GM18907 (cell line): ENCODE results near the gene KCNA2.

ENCODE experiments used
- ATAC-seq: cut with Tn5 transposase; IDR thresholded peaks from one replicate; pipeline ENCODE4 v1.9.1; 2021; ENCODE audit warnings: mild to moderate bottlenecking, moderate library complexity; ENCODE audit not compliant: unreplicated experiment

Gene KCNA2

GRCh38 chr1:110576441-110576840 lies 29.7 kb downstream of the KCNA2 start:
- ATAC-seq: no peak

GRCh38 chr1:110573314-110573713 lies 32.8 kb downstream of the KCNA2 start:
- no peak for ATAC-seq

DNA sequence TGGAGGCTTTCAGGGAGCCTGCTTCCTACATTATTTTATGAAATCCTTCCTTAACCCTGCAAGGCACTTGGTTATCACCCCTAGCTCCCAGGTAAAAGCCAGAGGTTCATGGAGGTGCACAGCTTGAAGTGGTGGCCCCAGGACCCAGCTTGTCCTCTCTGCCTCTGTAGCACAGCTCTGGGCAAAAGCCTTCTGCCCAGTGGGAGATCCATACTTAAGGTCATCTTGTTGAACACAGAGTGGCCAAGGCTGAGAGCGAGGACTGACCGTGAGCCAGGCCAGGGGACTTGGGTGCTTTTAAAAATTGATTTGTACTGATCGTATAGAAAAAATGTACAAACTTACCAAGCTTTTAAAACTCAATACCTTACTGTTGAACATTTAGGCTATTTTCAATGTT lies 33.4 kb downstream of the KCNA2 start:
- ATAC-seq: no peak

DNA sequence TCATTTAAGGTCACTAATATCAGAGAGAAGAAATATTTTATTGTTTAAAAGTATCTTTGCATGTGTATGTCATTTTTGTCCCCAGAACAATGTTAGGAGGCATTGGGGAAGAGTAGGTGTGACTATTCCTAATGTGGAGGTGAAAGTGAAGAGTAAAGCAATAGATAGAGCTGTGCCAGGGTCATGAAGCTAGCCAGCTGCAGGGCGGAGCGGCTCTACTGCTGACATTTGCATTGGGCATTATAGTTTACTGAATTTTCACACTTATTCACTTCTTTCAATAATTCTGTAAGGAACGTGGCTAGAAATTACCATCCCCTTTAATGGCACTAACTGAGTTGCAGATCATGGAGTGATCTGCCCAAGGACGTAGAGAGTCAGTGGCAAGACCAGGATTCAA lies 35.3 kb downstream of the KCNA2 start:
- ATAC-seq: no peak

GRCh38 chr1:110570307-110570706 lies 35.9 kb downstream of the KCNA2 start:
- no peak for ATAC-seq

DNA sequence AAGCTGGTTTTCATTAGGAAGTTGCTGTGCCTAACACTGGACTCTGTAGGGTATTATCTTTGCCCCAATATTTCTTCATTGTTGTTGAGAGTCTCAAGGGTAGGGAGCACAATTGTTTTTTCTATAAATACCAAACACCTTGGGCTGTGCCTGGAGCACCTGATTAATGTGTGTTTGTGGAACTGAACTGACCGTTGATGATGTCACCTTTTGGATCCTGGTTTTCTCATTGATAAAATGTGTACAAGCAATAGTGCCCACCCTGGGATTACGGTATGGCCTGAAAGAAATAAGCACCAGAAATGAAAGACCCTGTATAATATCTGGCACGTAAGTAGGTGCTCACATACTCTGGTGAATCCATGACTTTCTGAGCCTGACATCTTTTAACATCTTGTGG lies 39.3 kb downstream of the KCNA2 start:
- no peak for ATAC-seq

DNA sequence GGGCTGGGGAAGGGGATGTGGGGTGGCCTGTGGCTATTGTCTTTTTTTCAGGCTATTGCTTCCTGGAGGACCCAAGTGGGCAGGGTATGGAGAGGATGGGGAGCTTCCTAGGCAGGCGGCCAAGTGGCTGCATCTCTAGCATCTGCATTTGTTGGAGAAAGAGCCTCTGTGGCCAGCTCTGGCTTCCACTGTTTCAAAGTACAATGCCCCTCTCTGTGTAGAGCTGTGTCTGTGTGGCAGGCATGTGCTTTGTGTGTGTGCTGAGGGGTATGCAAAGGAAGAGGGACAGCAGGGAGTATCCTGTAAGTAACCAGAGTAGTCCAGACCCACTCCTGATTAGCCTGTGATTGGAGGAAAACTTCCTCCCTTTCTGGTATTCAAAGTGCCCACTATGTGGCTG lies 40.6 kb downstream of the KCNA2 start:
- ATAC-seq: no peak

GRCh38 chr1:110563089-110563488 lies 43.1 kb downstream of the KCNA2 start:
- ATAC-seq: no peak

- ATAC-seq: no peak
Measured at GRCh38 chr1:110561596-110561995, 44.6 kb downstream of the KCNA2 start.

DNA sequence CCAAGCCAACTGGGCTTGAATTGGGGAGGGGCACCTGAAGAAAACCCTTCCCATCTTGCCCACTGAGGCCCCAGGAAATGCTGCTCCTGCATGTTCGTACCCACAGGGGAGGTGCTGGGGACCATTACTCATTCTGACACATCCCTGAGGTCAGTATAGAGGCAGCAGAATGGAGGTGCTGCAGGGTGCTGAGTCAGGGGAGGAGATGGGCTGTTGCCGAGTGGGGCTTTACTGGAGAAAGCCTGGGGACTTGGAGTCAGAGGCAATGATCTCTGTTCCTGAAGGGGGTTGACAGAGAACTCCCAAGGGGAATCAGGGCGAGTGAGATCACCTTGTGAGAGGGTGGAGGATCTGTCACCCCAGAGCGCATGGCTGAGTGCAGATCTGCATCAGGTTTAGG lies 47.0 kb downstream of the KCNA2 start:
- no peak for ATAC-seq

- ATAC-seq: no peak
Measured at GRCh38 chr1:110557481-110557880, 48.7 kb downstream of the KCNA2 start.

DNA sequence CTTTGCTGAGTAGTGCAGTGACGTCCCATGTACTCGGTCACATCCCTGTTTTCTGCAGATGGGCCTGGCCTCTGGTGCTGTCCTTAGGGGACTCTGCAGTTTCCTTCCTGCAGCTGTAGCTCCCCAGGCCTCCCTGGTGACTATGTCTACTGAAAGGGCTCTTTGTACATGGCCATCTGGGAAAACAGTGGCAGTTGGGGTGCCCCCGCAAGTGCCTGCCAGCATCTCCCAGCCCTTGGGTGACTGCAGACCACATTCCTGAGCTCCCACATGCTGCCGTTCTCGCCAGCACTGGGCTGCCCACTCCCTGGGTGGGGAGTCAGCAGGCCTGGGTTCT lies 49.7 kb downstream of the KCNA2 start:
- ATAC-seq: no peak

DNA sequence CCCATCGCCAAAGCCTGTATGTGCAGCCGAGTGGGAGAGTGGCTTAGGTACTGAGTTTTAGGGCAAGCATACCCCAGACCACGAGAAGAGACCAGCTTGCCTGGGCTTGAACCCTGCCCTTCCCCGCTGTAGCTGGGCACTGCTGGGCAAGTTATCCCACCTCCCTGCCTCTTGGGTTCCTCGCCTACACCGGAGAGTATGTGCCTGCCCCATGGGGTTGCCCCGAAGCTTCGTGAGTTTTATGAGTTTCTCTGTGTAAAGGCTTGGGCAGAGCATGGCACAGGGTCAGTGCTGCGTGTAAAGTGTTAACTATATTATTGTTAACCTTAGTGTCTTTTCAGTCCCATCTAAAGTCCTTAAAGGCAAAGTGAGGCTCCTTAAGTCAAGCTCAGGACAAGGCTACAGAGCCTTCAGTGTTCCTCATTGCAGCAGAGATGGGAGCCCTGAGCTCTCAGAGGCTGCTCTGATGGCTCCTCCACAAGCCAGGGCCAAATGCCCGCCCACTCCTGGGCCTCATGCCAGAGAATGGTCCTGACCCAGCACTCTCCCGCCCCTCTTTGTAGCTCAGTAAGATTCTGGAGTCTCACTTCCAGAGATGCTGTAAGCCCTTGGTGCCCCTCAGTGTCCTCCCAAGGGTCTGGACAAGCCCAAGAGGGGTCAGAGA lies 50.2 kb downstream of the KCNA2 start:
- ATAC-seq: no peak

DNA sequence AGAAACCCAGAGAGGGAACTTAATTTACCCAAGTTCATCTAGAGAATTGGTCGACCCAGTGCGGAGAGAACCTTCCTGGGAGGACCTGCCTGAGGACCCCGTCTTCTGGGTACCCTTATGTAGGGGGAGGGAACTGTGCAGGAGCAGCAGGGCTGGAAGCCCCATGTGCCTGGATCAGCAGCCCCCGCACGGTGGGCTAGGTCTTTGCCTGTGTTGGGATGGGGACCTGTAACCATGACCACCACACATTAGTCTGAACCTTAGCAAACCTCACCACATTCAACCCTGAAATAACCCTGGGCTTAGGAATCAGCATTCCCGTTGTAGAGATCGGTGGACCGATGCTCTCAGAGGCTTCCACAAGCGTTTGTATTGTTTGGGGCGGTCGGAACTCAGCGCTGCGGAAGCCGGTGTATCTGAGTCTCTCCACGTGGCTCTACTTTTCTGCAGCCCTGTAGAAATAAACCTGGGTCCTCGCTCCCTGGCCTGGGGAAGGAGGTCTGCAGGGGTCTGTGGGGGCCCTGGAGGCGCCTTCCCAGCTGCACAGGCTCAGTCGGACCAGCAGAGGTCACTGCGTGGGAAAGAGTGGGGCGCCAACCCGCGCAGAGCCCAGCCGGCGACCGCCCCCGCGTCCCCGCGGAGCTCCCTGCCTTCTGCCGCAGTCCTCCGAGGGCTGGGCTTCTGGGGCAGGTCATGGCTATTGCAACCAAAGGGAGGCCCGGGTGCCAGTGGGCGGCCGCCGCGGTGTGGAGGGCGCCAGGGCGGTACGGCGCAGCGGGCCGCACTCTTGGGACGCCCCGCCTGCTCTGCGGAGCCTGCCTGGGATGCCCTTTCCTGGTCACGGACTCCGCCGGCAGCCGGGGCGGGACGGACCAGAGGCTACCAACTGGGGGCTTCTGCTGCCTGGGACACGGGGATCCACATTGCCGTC lies 51.0 kb downstream of the KCNA2 start:
- ATAC-seq: no peak

DNA sequence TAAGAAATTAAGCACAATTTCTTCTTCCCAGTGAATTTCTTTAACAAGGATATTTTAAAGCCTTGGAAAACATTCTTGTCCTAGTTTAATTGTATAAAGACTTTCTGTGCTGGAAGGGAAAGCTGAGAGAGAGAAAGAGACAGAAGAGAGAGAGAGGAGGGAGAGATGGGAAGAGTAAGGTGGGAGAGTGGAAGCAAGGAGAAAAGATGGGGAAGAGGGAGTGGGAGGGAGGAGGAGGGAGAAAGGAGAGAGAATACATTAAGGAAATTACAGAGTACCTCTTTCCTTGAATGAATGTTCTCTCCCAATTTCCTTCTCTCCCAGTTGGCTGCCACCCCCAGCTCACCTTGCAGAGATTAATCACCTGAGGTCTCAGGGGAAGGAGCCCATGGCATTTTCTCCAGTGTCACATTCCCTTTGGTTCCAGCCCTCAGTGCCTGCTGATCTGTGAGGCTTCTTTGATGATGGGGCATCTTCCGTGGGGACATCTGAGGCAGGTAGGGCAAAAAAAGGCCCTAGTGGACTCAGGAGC lies 54.8 kb downstream of the KCNA2 start:
- ATAC-seq: no peak

GRCh38 chr1:110549831-110550230 lies 56.3 kb downstream of the KCNA2 start:
- ATAC-seq: no peak

- ATAC-seq: no peak
Measured at GRCh38 chr1:110548381-110548780, 57.8 kb downstream of the KCNA2 start.

- no peak for ATAC-seq
Measured at GRCh38 chr1:110547017-110547416, 59.1 kb downstream of the KCNA2 start.

- no peak for ATAC-seq
Measured at GRCh38 chr1:110545492-110545891, 60.7 kb downstream of the KCNA2 start.

DNA sequence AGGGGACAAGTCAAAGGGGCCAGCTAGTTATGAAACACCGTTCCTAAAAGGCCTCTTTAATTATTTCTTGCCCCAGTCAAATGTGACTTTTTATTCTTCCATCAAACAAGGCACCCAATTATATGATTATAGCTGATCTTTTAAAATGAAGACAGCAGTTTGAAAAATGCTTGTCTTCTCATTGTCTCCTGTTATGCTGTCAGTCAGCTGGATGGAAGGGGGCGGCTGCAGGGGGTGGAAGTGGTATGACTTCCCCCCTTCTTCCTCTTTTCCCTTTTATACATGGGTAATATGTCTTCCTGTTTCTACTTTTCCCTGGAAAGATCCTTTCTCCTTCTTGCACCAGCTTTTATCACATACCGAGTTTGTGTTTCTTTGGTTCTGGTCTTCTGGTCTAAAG lies 61.4 kb downstream of the KCNA2 start:
- no peak for ATAC-seq
